HG02588 (cell line): ENCODE measurements around the gene BHMT.
"Not testable (repeated sequence)": the region's sequence is repeated elsewhere in the genome, so short reads cannot be mapped to it uniquely, and the experiment has no call there.

Source experiments
- ATAC-seq: cut with Tn5 transposase; IDR thresholded peaks from one replicate; pipeline ENCODE4 v1.9.1; 2021; ENCODE audit warnings: mild to moderate bottlenecking, moderate library complexity; ENCODE audit not compliant: unreplicated experiment

The BHMT gene

GRCh38 chr5:79111960-79112702 lies 522 bp downstream of the BHMT start:
- no peak for ATAC-seq

GRCh38 chr5:79112703-79113058 lies 1.1 kb downstream of the BHMT start:
- ATAC-seq, result no peak

GRCh38 chr5:79119486-79119885 lies 7.9 kb downstream of the BHMT start:
- ATAC-seq, result no peak

GRCh38 chr5:79120221-79120620 lies 8.6 kb downstream of the BHMT start:
- no peak for ATAC-seq

- no peak for ATAC-seq
These were observed 11.4 kb downstream of the BHMT start for GRCh38 chr5:79122973-79123372.

- ATAC-seq, result no peak
These were observed 13.0 kb downstream of the BHMT start for GRCh38 chr5:79124607-79125006.

- no peak for ATAC-seq
These were observed 19.2 kb downstream of the BHMT start for GRCh38 chr5:79130781-79131180.

- no peak for ATAC-seq
These were observed 21.6 kb downstream of the BHMT start for GRCh38 chr5:79133121-79133656.

- ATAC-seq, result no peak
These were observed 22.2 kb downstream of the BHMT start for GRCh38 chr5:79133657-79134451.

- ATAC-seq, result no peak
These were observed 24.4 kb downstream of the BHMT start for GRCh38 chr5:79135790-79136553.

- no peak for ATAC-seq
These were observed 25.0 kb downstream of the BHMT start for GRCh38 chr5:79136618-79137017.

GRCh38 chr5:79140553-79140952 lies 28.9 kb downstream of the BHMT start:
- ATAC-seq, result no peak

GRCh38 chr5:79143684-79144379 lies 32.2 kb downstream of the BHMT start:
- no peak for ATAC-seq

- ATAC-seq, result no peak
These were observed 35.5 kb downstream of the BHMT start for GRCh38 chr5:79147076-79147475.

- ATAC-seq, result no peak
These were observed 37.8 kb downstream of the BHMT start for GRCh38 chr5:79149433-79149832.

- no peak for ATAC-seq
These were observed 40.5 kb downstream of the BHMT start for GRCh38 chr5:79151942-79152671.

- no peak for ATAC-seq
These were observed 45.7 kb downstream of the BHMT start for GRCh38 chr5:79157305-79157704.

GRCh38 chr5:79161647-79162046 lies 50.0 kb downstream of the BHMT start:
- ATAC-seq, result not testable (repeated sequence)

- ATAC-seq, result no peak
These were observed 56.4 kb downstream of the BHMT start for GRCh38 chr5:79168031-79168430.

GRCh38 chr5:79170661-79171060 lies 59.1 kb downstream of the BHMT start:
- ATAC-seq, result no peak
